ENCODE data around the gene EGFL6.

DNA sequence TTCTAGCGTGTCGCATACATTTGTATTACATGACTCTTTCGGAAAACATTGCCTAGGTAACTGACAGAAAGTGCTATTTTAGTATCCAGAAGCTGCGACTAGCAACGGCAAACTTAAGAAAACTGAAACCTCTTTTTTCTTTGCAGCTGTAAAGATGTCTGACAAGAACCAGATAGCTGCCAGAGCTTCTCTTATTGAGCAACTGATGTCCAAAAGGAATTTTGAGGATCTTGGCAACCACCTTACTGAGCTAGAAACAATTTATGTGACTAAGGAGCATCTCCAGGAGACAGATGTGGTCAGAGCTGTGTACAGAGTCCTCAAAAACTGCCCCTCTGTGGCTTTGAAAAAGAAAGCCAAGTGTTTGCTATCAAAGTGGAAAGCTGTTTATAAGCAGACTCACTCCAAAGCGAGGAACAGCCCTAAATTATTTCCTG is 93.0 kb downstream of the EGFL6 start:
- no peak for TF ChIP-seq POLR2A (IDR thresholded peaks at IDR 0.05; ENCODE audit: low read length)
- no peak for TF ChIP-seq GATA1 (IDR thresholded peaks at IDR 0.05; ENCODE audit: low read depth, low read length)

Measured in erythroblast (primary cell).